ENCODE measurements around the gene ASTL. TPM values are rescaled to one million over a fixed set of nuclear protein-coding genes. Genes with fewer than 3 reads are reported as not detected.
"Not testable (repeated sequence)": the region's sequence is repeated elsewhere in the genome, so short reads cannot be mapped to it uniquely, and the experiment has no call there.

ASTL gene
- total RNA-seq, 1 donor from 2014 or later, result not detected

DNA sequence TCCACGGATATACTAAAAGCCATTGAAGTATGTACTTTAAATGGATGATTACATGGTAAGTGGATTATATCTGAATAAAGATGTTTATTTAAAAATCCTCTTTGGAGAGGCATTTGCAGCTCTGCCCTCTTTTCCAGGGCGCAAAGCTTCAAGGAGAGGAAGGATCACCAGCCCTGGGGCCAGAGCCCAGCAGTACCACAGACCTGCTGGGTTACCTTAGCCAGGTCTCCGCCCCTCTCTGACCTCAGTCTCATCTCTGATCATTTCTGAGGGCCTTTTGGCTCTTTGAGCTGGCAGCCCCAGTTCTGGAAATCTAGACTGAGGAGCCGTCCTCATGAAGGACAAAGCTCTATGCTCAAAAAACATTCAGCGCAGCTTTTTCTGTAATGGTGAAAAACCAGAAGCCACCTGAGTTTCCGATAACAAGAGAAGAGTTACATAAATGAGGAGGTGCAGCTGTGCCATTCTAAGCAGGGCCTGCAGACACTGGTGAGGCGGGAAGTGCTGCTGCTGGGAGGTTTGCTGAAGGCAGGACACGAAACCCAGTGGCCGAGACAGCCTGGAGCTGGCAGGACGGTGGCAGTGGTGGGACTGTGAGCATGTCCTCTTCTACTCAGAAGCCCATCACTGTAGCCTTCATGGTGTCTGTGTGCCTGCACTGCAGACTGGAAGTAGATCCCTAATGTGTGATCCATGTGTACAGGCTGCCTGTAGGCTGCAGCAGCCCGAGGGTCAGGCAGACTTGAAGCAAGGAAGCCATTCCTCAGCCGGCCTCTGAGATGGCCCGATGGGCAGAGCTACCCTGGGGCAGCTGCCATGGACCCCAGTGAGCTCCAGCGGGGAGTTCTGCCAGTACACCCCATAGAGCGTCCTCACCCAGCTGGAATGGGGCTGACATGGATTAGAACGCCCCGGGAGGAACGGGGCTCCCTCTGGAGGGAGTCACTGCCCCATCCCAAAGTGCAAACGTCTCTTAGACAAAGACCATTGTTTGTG, 49.7 kb downstream of the ASTL start:
- Histone ChIP-seq H3K36me3 (ENCODE audit: control insufficient read depth, insufficient read depth, low read length) (no peaks in the 10 kb centered on the region), H3K4me3 (ENCODE audit: low read depth, low read length) (no peak overlapping the region), H3K27me3 (ENCODE audit: control insufficient read depth, insufficient read depth, low read length) (peaks cover 10% of the 10 kb centered on the region)
- TF ChIP-seq, protein P1, sequence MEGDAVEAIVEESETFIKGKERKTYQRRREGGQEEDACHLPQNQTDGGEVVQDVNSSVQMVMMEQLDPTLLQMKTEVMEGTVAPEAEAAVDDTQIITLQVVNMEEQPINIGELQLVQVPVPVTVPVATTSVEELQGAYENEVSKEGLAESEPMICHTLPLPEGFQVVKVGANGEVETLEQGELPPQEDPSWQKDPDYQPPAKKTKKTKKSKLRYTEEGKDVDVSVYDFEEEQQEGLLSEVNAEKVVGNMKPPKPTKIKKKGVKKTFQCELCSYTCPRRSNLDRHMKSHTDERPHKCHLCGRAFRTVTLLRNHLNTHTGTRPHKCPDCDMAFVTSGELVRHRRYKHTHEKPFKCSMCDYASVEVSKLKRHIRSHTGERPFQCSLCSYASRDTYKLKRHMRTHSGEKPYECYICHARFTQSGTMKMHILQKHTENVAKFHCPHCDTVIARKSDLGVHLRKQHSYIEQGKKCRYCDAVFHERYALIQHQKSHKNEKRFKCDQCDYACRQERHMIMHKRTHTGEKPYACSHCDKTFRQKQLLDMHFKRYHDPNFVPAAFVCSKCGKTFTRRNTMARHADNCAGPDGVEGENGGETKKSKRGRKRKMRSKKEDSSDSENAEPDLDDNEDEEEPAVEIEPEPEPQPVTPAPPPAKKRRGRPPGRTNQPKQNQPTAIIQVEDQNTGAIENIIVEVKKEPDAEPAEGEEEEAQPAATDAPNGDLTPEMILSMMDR (IDR thresholded peaks at IDR 0.05; ENCODE audit: insufficient read depth, low read length, poor library complexity, severe bottlenecking), result no peak
- DNase-seq (ENCODE audit: low read depth), result no peak

DNA sequence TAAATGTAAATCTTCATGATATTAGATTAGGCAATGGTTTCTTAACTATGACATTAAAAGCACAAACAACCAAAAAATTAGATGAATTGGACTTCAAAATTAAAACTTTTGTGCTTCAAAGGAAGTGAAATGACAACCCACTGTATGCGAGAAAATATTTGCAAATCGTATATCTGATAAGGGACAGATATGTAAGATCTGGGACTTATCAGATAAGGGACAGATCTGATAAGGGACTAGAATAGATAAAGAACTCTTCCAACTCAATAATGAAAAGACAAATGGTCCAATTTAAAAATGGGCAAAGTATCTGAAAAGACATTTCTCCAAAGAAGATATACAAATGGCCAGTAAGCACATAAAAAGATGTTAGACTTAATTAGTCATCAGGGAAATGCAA, 51.2 kb downstream of the ASTL start:
- DNase-seq (ENCODE audit: low read depth), result no peak
- TF ChIP-seq, protein P1 (IDR thresholded peaks at IDR 0.05; ENCODE audit: insufficient read depth, low read length, poor library complexity, severe bottlenecking), result no peak
- Histone ChIP-seq H3K36me3 (ENCODE audit: control insufficient read depth, insufficient read depth, low read length) (no peaks in the 10 kb centered on the region), H3K4me3 (ENCODE audit: low read depth, low read length) (no peak overlapping the region), H3K27me3 (ENCODE audit: control insufficient read depth, insufficient read depth, low read length) (peaks cover 10% of the 10 kb centered on the region)

GRCh38 chr2:96085541-96086355, 52.6 kb downstream of the ASTL start:
- no peak for DNase-seq (ENCODE audit: low read depth)
- TF ChIP-seq, protein P1 (IDR thresholded peaks at IDR 0.05; ENCODE audit: insufficient read depth, low read length, poor library complexity, severe bottlenecking), result no peak
- Histone ChIP-seq H3K27me3 (ENCODE audit: control insufficient read depth, insufficient read depth, low read length) (peaks cover 5% of the 10 kb centered on the region), H3K36me3 (ENCODE audit: control insufficient read depth, insufficient read depth, low read length) (no peaks in the 10 kb centered on the region), H3K4me3 (ENCODE audit: low read depth, low read length) (no peak overlapping the region)

- not testable (repeated sequence) for H3K27me3 ChIP-seq (ENCODE audit: control insufficient read depth, insufficient read depth, low read length); H3K36me3 ChIP-seq (ENCODE audit: control insufficient read depth, insufficient read depth, low read length); H3K4me3 ChIP-seq (ENCODE audit: low read depth, low read length); DNase-seq (ENCODE audit: low read depth)
Observed at GRCh38 chr2:96084858-96085518, 53.3 kb downstream of the ASTL start.

GRCh38 chr2:96083989-96084857, 54.1 kb downstream of the ASTL start:
- no peak for DNase-seq (ENCODE audit: low read depth)
- TF ChIP-seq, protein P1 (IDR thresholded peaks at IDR 0.05; ENCODE audit: insufficient read depth, low read length, poor library complexity, severe bottlenecking), result no peak
- no peak overlapping the region for H3K4me3 ChIP-seq (ENCODE audit: low read depth, low read length)
- peaks cover 5% of the 10 kb centered on the region for H3K27me3 ChIP-seq (ENCODE audit: control insufficient read depth, insufficient read depth, low read length)
- H3K36me3 ChIP-seq (ENCODE audit: control insufficient read depth, insufficient read depth, low read length), result no peaks in the 10 kb centered on the region

Measured in kidney epithelial cell (primary cell).